GM23338 (cell line): ENCODE measurements around the gene STRN3. TPM values are rescaled to one million over a fixed set of nuclear protein-coding genes. Genes with fewer than 3 reads are reported as not detected.

Experiments
- ATAC-seq: fragments of 200-7000 bp; cut with Tn5 transposase; 3 replicates; pipeline ENCODE4 v1.9.1; 2020
- DNase-seq: peaks from one replicate; pipeline ENCODE4 v3.0.0-alpha.2; 2015; ENCODE audit warnings: low spot score
- H2AFZ ChIP-seq: fragments of 200-600 bp; sonication (generic); 2 replicates; pipeline ENCODE4 v1.8.0; 2016; ENCODE audit warnings: antibody characterized with exemption, mild to moderate bottlenecking, moderate library complexity
- H3F3A ChIP-seq: fragments of 200-600 bp; sonication (generic); replicated peaks from 2 replicates; pipeline ENCODE4 v1.8.0; 2017; ENCODE audit warnings: antibody characterized with exemption, mixed run types, low read depth
- H3K27ac ChIP-seq: fragments of 200-600 bp; sonication (generic); 2 replicates; pipeline ENCODE4 v1.6.1; 2016; ENCODE audit warnings: low read depth
- H3K27me3 ChIP-seq: fragments of 200-600 bp; sonication (generic); 2 replicates; pipeline ENCODE4 v1.8.0; 2016; ENCODE audit warnings: mild to moderate bottlenecking, mixed run types, moderate library complexity; ENCODE audit not compliant: insufficient read depth
- H3K36me3 ChIP-seq: fragments of 200-600 bp; sonication (generic); 2 replicates; pipeline ENCODE4 v1.8.0; 2016; ENCODE audit warnings: mild to moderate bottlenecking; ENCODE audit not compliant: insufficient read depth
- H3K4me1 ChIP-seq: fragments of 200-600 bp; sonication (generic); 2 replicates; pipeline ENCODE4 v1.8.0; 2016; ENCODE audit warnings: mild to moderate bottlenecking, moderate library complexity; ENCODE audit not compliant: insufficient read depth
- H3K4me2 ChIP-seq: fragments of 200-600 bp; sonication (generic); 2 replicates; pipeline ENCODE4 v1.7.1; 2017; ENCODE audit warnings: mixed run types
- H3K4me3 ChIP-seq: fragments of 200-600 bp; sonication (generic); 2 replicates; pipeline ENCODE4 v1.6.1; 2016; ENCODE audit warnings: mixed run types
- H3K79me2 ChIP-seq: fragments of 200-600 bp; sonication (generic); replicated peaks from 2 replicates; pipeline ENCODE4 v1.8.0; 2017; ENCODE audit warnings: mild to moderate bottlenecking; ENCODE audit not compliant: insufficient read depth
- H3K9me2 ChIP-seq: fragments of 200-600 bp; sonication (generic); 2 replicates; pipeline ENCODE4 v1.8.0; 2017; ENCODE audit not compliant: insufficient read depth
- H4K20me1 ChIP-seq: fragments of 200-600 bp; sonication (generic); replicated peaks from 2 replicates; pipeline ENCODE4 v1.8.0; 2017; ENCODE audit warnings: mild to moderate bottlenecking; ENCODE audit not compliant: insufficient read depth
- H3K27ac Mint-ChIP-seq: 2 replicates; pipeline ENCODE4 v1.8.0; 2020; ENCODE audit warnings: inconsistent platforms, mild to moderate bottlenecking, moderate library complexity, mixed read lengths
- H3K27me3 Mint-ChIP-seq: 3 replicates; pipeline ENCODE4 v1.8.0; 2022; ENCODE audit warnings: low read depth, mild to moderate bottlenecking, moderate library complexity, mixed read lengths, inconsistent platforms; ENCODE audit not compliant: insufficient read depth, poor library complexity
- H3K36me3 Mint-ChIP-seq: 3 replicates; pipeline ENCODE4 v1.8.0; 2021; ENCODE audit warnings: low read depth, mild to moderate bottlenecking, inconsistent platforms, moderate library complexity, mixed read lengths
- H3K4me1 Mint-ChIP-seq: 3 replicates; pipeline ENCODE4 v1.8.0; 2020; ENCODE audit warnings: mild to moderate bottlenecking, inconsistent platforms, mixed read lengths
- H3K4me3 Mint-ChIP-seq: 3 replicates; pipeline ENCODE4 v1.8.0; 2021; ENCODE audit warnings: moderate library complexity, mild to moderate bottlenecking, inconsistent platforms, mixed read lengths
- H3K9me3 Mint-ChIP-seq: 3 replicates; pipeline ENCODE4 v1.8.0; 2020; ENCODE audit warnings: moderate library complexity, mild to moderate bottlenecking, inconsistent platforms, mixed read lengths
- CTCF ChIP-seq, 2 experiments: fragments of 200-600 bp in 1 of 2; sonication (generic) in 1 of 2; conservative IDR thresholded peaks; 2 replicates each; pipeline versions ENCODE4 v1.5.1 to v1.6.1; 2016 to 2017; ENCODE audit warnings: antibody characterized with exemption in 2 of 2, low read depth in 2 of 2, mild to moderate bottlenecking in 2 of 2, moderate library complexity in 1 of 2
- ZNF331 ChIP-seq: fragments of 250-450 bp; sonication (Bioruptor Pico); IDR thresholded peaks from 2 replicates; pipeline ENCODE4 v1.5.0; 2020; ENCODE audit warnings: low read depth, mild to moderate bottlenecking, moderate library complexity
- ZNF462 ChIP-seq: fragments of 250-450 bp; sonication (Bioruptor Pico); IDR thresholded peaks from 2 replicates; pipeline ENCODE4 v1.5.0; 2020; ENCODE audit warnings: mild to moderate bottlenecking, moderate library complexity
- polyA plus RNA-seq: library from polyadenylated mRNA; unstranded; fragments of >200 nt; fragmentation: Nextera tagmentation; extraction: Ambion mirVana; gene quantifications from 2 replicates; pipeline ENCODE4 v1.2.1, GENCODE V29; 2016
- total RNA-seq: library from RNA; depleted of rRNA; stranded (reverse); fragments of >200 nt; shearing (Covaris generic); gene quantifications from 2 replicates; pipeline ENCODE4 v1.2.3, GENCODE V29; 2014

Gene STRN3
- total and polyA plus RNA-seq, 2 experiments from 2014 or later, result 35.0 to 40.6 TPM

GRCh38 chr14:30849983-30850382 lies 176.2 kb downstream of the STRN3 start (continued):
- TF ChIP-seq ZNF462 (CRISPR knock-in tag), result no peak

- DNase-seq (no peak), ATAC-seq (no peak)
- Histone ChIP-seq H4K20me1 (no peaks in the 10 kb centered on the region), H3K4me1 (no peaks in the 10 kb centered on the region), H3K79me2 (no peaks in the 10 kb centered on the region), H3K27me3 (no peaks in the 10 kb centered on the region), H3F3A (no peaks in the 10 kb centered on the region), H3K4me3 (no peak overlapping the region), H2AFZ (no peak overlapping the region), H3K9me2 (peaks cover 7% of the 10 kb centered on the region; the same call in 1 of the 2 replicates), H3K27ac (no peak overlapping the region), H3K4me2 (no peak overlapping the region), H3K36me3 (no peaks in the 10 kb centered on the region)
- no peaks in the 10 kb centered on the region for H3K36me3 Mint-ChIP-seq
- no peaks in the 10 kb centered on the region for H3K4me1 Mint-ChIP-seq
- H3K9me3 Mint-ChIP-seq, result no peaks in the 10 kb centered on the region
- H3K27ac Mint-ChIP-seq, result no peak overlapping the region
- peaks cover 3% of the 10 kb centered on the region for H3K27me3 Mint-ChIP-seq
- no peak for TF ChIP-seq ZNF331 (CRISPR knock-in tag)
- TF ChIP-seq CTCF (conservative IDR thresholded peaks at IDR 0.05; ENCODE audit: low read depth in 2 of 2), result no peak
- no peak overlapping the region for H3K4me3 Mint-ChIP-seq
Measured at GRCh38 chr14:30849354-30849753, 176.8 kb downstream of the STRN3 start.
